A549 (cell line): ENCODE results near the gene UIMC1. TPM values are rescaled to one million over a fixed set of nuclear protein-coding genes. Genes with fewer than 3 reads are reported as not detected.

ENCODE experiments used
- ATAC-seq, 2 experiments: fragments of 200-7000 bp in 1 of 2; fragments of >200 bp in 1 of 2; cut with Nextera tagmentation in 1 of 2; cut with Tn5 transposase in 1 of 2; 3 replicates each; pipeline versions ENCODE4 v1.8.0 to v1.9.1; 2018 to 2020; ENCODE audit warnings: mild to moderate bottlenecking in 1 of 2, moderate library complexity in 1 of 2
- CTCF ChIA-PET: fragments of 300-600 bp; sonication (Branson Sonifier 250); formaldehyde crosslinking; extraction: SDS; loops from one replicate; lab custom pipeline; 2021; ENCODE audit warnings: antibody characterized with exemption, inconsistent platforms; lab: Yijun Ruan, JAX
- POLR2A ChIA-PET: fragments of 350-600 bp; formaldehyde crosslinking; extraction: SDS; loops from one replicate; lab custom pipeline; 2021; ENCODE audit warnings: antibody characterized with exemption, inconsistent platforms; lab: Yijun Ruan, JAX
- DNase-seq, 2 experiments: peaks; one replicate each; pipeline versions ENCODE4 v3.0.0 to v3.0.0-alpha.2; 2011 to 2016; ENCODE audit warnings: low read depth in 1 of 2, low spot score in 1 of 2
- FAIRE-seq: peaks from 2 replicates; lab custom pipeline; 2011; peaks lifted over from hg19 to GRCh38; lab: Jason Lieb, UNC
- H3K27ac ChIP-seq, 2 experiments: fragments of >200 bp; sonication (Bioruptor Twin); formaldehyde crosslinking; 3 replicates each; pipeline ENCODE4 v1.5.1; 2016 to 2017
- H3K4me1 ChIP-seq: fragments of >200 bp; sonication (Bioruptor Twin); formaldehyde crosslinking; 3 replicates; pipeline ENCODE4 v1.6.1; 2016
- H3K4me2 ChIP-seq: fragments of >200 bp; sonication (Bioruptor Twin); formaldehyde crosslinking; 3 replicates; pipeline ENCODE4 v1.6.1; 2016
- H3K4me3 ChIP-seq: fragments of >200 bp; sonication (Bioruptor Twin); formaldehyde crosslinking; 3 replicates; pipeline ENCODE4 v1.5.1; 2016
- H3K9me3 ChIP-seq: fragments of >200 bp; sonication (Bioruptor Twin); formaldehyde crosslinking; 3 replicates; pipeline ENCODE4 v1.6.1; 2016
- CBX8 ChIP-seq: fragments of 200-600 bp; sonication (generic); IDR thresholded peaks from 2 replicates; pipeline ENCODE4 v1.6.1; 2016
- CEBPB ChIP-seq, 2 experiments: fragments of >200 bp in 1 of 2; sonication (Bioruptor Twin) in 1 of 2; formaldehyde crosslinking in 1 of 2; IDR thresholded peaks; 2 replicates each; pipeline ENCODE4 v1.6.1; 2012 to 2016
- CHD4 ChIP-seq: fragments of 200-600 bp; sonication (generic); IDR thresholded peaks from 2 replicates; pipeline ENCODE4 v1.6.1; 2016; ENCODE audit warnings: antibody characterized with exemption, mild to moderate bottlenecking, borderline replicate concordance
- EHMT2 ChIP-seq: fragments of 200-600 bp; sonication (generic); IDR thresholded peaks from 2 replicates; pipeline ENCODE4 v1.6.1; 2016; ENCODE audit warnings: antibody characterized with exemption, low read depth, mild to moderate bottlenecking, moderate library complexity
- ESRRA ChIP-seq: fragments of 150-350 bp; IDR thresholded peaks from 2 replicates; pipeline ENCODE4 v1.6.1; 2014; ENCODE audit warnings: mild to moderate bottlenecking, low read length, borderline replicate concordance
- GATA3 ChIP-seq: IDR thresholded peaks from 2 replicates; pipeline ENCODE4 v1.6.1; 2012; ENCODE audit warnings: borderline replicate concordance
- HEYL ChIP-seq: fragments of 250-450 bp; sonication (Bioruptor Pico); IDR thresholded peaks from 2 replicates; pipeline ENCODE4 v1.8.0; 2021; ENCODE audit warnings: mild to moderate bottlenecking, moderate library complexity
- HOXA7 ChIP-seq: fragments of 250-450 bp; sonication (Bioruptor Pico); IDR thresholded peaks from 2 replicates; pipeline ENCODE4 v1.5.0; 2020; ENCODE audit warnings: mild to moderate bottlenecking, moderate library complexity
- KDM1A ChIP-seq: fragments of 200-600 bp; sonication (generic); IDR thresholded peaks from 2 replicates; pipeline ENCODE4 v1.6.1; 2016; ENCODE audit warnings: low read depth, mild to moderate bottlenecking
- MAFK ChIP-seq: fragments of 450-650 bp; IDR thresholded peaks from 2 replicates; pipeline ENCODE4 v1.6.1; 2014; ENCODE audit not compliant: partially characterized antibody
- NFE2L2 ChIP-seq: fragments of 150-350 bp; conservative IDR thresholded peaks from 2 replicates; pipeline ENCODE4 v1.6.1; 2014; ENCODE audit warnings: low read length
- NPAS2 ChIP-seq: fragments of 250-450 bp; sonication (Bioruptor Pico); IDR thresholded peaks from 2 replicates; pipeline ENCODE4 v1.8.0; 2022; ENCODE audit warnings: mild to moderate bottlenecking, moderate library complexity, borderline replicate concordance
- PHF8 ChIP-seq: fragments of 200-600 bp; sonication (generic); IDR thresholded peaks from 2 replicates; pipeline ENCODE4 v1.6.1; 2016; ENCODE audit warnings: low read depth, mild to moderate bottlenecking, antibody characterized with exemption, moderate library complexity, borderline replicate concordance
- POLR2AphosphoS2 ChIP-seq: conservative IDR thresholded peaks from 2 replicates; pipeline ENCODE4 v1.6.1; 2012; ENCODE audit warnings: low read length, improper control_type of control experiment, inconsistent platforms
- RAD21 ChIP-seq, 2 experiments: fragments of >200 bp in 1 of 2; sonication (Bioruptor Twin) in 1 of 2; formaldehyde crosslinking in 1 of 2; IDR thresholded peaks in 1 of 2; conservative IDR thresholded peaks in 1 of 2; 2 replicates in 1 of 2; 3 replicates in 1 of 2; pipeline ENCODE4 v1.6.1; 2012 to 2018; ENCODE audit warnings: inconsistent platforms in 1 of 2
- RARB ChIP-seq: fragments of 250-450 bp; sonication (Bioruptor Pico); IDR thresholded peaks from 2 replicates; pipeline ENCODE4 v1.8.0; 2021; ENCODE audit warnings: mild to moderate bottlenecking, moderate library complexity
- RNF2 ChIP-seq: fragments of 200-600 bp; sonication (generic); IDR thresholded peaks from 2 replicates; pipeline ENCODE4 v1.6.1; 2016; ENCODE audit warnings: low read depth, mild to moderate bottlenecking, antibody characterized with exemption, moderate library complexity, borderline replicate concordance
- TP53 ChIP-seq: fragments of 250-450 bp; sonication (Bioruptor Pico); IDR thresholded peaks from 2 replicates; pipeline ENCODE4 v1.5.0; 2021; ENCODE audit warnings: mild to moderate bottlenecking, moderate library complexity
- ZC3H11A ChIP-seq: fragments of 450-650 bp; IDR thresholded peaks from 2 replicates; pipeline ENCODE4 v1.6.1; 2014; ENCODE audit warnings: antibody characterized with exemption, mild to moderate bottlenecking
- ZNF302 ChIP-seq: fragments of 250-450 bp; sonication (Bioruptor Pico); IDR thresholded peaks from 2 replicates; pipeline ENCODE4 v1.9.0; 2021; ENCODE audit warnings: inconsistent platforms, mild to moderate bottlenecking, moderate library complexity
- WGBS: methylation state at CpG from one replicate; pipeline ENCODE4 v1.1.6; 2017; ENCODE audit errors: missing lambda C conversion rate; 5-methylcytosine and 5-hydroxymethylcytosine counted together
- polyA plus RNA-seq, 4 experiments: library from polyadenylated mRNA; depleted of rRNA in 3 of 4; stranded (reverse); fragments of >200 nt; fragmentation: RNase III in 1 of 4; extraction: RNeasy Plus Mini Kit Qiagen cat#74134 plus additional on column Dnase treatment in 1 of 4; gene quantifications; 2 replicates in 3 of 4; 3 replicates in 1 of 4; pipeline ENCODE4 v1.2.3, GENCODE V29; 2011 to 2017
- TF ChIP-seq, protein P1 (sequence below): IDR thresholded peaks from 2 replicates; pipeline ENCODE4 v1.6.1; 2012
- TF ChIP-seq, protein P2 (sequence below): fragments of 250-450 bp; sonication (Bioruptor Pico); IDR thresholded peaks from 2 replicates; pipeline ENCODE4 v1.5.0; 2020; ENCODE audit warnings: low read depth, mild to moderate bottlenecking, moderate library complexity
- TF ChIP-seq, protein P3 (sequence below): fragments of 250-450 bp; sonication (Bioruptor Pico); IDR thresholded peaks from 2 replicates; pipeline ENCODE4 v1.5.0; 2021; ENCODE audit warnings: mild to moderate bottlenecking, moderate library complexity, borderline replicate concordance

UIMC1 gene
- polyA plus RNA-seq, 2 of the 4 experiments (the other 2 are of a cell fraction) = 47.8 to 52.5 TPM

DNA sequence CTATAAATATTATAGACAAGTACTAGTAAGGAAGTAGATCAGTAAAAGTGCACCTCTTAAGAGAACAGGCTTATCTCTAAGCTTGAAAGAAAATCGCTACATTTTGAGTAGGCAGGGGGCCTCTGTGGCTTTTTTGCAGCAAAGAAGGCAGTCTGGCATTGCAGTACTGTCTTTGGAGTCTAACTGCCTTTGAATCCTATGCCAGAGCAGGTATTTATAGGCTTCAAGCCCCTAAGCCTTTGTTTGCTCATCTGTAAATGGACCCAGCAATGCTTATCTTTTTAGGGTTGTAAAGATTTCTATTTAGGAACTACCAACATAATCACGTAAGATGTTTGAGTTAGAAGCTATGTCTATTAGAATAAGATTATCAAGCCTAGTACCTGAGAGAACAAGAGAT lies 83.8 kb downstream of the UIMC1 start:
- CTCF ChIA-PET = interaction anchor here (1.9 kb wide), 1 partner anchor 263 kb away, joined by 6 read pairs; no protein-coding TSS in a partner anchor

DNA sequence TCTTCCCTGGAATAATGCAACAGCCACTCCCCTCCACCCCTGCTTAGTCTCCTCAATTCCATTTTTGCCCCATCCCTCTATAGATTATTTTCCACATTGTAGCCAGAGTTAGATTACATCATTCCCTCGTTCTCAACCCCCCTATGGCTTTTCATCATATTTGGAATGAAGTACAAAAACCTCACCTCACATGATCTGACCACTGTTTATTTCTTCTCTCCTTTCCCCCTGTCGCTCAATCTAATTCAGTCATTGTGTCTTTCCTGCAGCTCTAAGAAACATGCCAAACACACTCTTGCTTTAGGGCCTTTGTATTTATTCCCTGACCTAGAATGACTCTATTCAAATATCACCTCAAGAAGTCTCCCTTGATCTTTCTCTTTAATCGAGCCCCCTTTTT lies 84.9 kb downstream of the UIMC1 start:
- no peak for DNase-seq
- H3K27ac ChIP-seq = no peak overlapping the region
- H3K4me3 ChIP-seq = no peak overlapping the region
- no peak for ATAC-seq
- no peak overlapping the region for H3K4me2 ChIP-seq
- H3K4me1 ChIP-seq = no peaks in the 10 kb centered on the region
- CTCF ChIA-PET = interaction anchor here (1.1 kb wide), 1 partner anchor 10 kb away, joined by 4 read pairs; no protein-coding TSS in a partner anchor
- TF ChIP-seq ZNF302 (CRISPR knock-in tag) (no peak), KDM1A (no peak), ESRRA (no peak), EHMT2 (no peak), CEBPB (IDR thresholded peaks at IDR 0.05) (no peak), CHD4 (no peak)
- TF ChIP-seq, protein P1, sequence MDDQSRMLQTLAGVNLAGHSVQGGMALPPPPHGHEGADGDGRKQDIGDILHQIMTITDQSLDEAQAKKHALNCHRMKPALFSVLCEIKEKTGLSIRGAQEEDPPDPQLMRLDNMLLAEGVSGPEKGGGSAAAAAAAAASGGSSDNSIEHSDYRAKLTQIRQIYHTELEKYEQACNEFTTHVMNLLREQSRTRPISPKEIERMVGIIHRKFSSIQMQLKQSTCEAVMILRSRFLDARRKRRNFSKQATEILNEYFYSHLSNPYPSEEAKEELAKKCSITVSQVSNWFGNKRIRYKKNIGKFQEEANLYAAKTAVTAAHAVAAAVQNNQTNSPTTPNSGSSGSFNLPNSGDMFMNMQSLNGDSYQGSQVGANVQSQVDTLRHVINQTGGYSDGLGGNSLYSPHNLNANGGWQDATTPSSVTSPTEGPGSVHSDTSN = no peak
- TF ChIP-seq, protein P2, sequence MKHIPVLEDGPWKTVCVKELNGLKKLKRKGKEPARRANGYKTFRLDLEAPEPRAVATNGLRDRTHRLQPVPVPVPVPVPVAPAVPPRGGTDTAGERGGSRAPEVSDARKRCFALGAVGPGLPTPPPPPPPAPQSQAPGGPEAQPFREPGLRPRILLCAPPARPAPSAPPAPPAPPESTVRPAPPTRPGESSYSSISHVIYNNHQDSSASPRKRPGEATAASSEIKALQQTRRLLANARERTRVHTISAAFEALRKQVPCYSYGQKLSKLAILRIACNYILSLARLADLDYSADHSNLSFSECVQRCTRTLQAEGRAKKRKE = no peak
- H3K9me3 ChIP-seq = no peaks in the 10 kb centered on the region
- WGBS = 82% methylated on average over 3 of the region's 3 CpGs
- POLR2A ChIA-PET = no interaction called here
- no peak for FAIRE-seq

More for the DNA sequence above, 83.8 kb downstream of the UIMC1 start:
- POLR2A ChIA-PET = no interaction called here
- no peak for ATAC-seq
- Histone ChIP-seq H3K4me3 (no peak overlapping the region), H3K27ac (no peak overlapping the region), H3K4me2 (no peak overlapping the region), H3K9me3 (no peaks in the 10 kb centered on the region), H3K4me1 (no peaks in the 10 kb centered on the region)
- DNase-seq = no peak
- no peak for FAIRE-seq
- TF ChIP-seq TP53 (CRISPR knock-in tag) (no peak), NFE2L2 (no peak), RAD21 (conservative IDR thresholded peaks at IDR 0.05 in 1 of 2, IDR thresholded peaks at IDR 0.05 in 1 of 2) (no peak), ZNF302 (CRISPR knock-in tag) (no peak), CBX8 (no peak), CEBPB (IDR thresholded peaks at IDR 0.05) (no peak), RNF2 (no peak), RARB (CRISPR knock-in tag) (no peak), NPAS2 (CRISPR knock-in tag) (no peak), HEYL (CRISPR knock-in tag) (no peak), ZC3H11A (no peak), GATA3 (no peak), MAFK (no peak), HOXA7 (CRISPR knock-in tag) (no peak), PHF8 (no peak), POLR2AphosphoS2 (no peak)
- TF ChIP-seq, protein P3, sequence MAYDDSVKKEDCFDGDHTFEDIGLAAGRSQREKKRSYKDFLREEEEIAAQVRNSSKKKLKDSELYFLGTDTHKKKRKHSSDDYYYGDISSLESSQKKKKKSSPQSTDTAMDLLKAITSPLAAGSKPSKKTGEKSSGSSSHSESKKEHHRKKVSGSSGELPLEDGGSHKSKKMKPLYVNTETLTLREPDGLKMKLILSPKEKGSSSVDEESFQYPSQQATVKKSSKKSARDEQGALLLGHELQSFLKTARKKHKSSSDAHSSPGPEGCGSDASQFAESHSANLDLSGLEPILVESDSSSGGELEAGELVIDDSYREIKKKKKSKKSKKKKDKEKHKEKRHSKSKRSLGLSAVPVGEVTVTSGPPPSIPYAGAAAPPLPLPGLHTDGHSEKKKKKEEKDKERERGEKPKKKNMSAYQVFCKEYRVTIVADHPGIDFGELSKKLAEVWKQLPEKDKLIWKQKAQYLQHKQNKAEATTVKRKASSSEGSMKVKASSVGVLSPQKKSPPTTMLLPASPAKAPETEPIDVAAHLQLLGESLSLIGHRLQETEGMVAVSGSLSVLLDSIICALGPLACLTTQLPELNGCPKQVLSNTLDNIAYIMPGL (CRISPR knock-in tag) = no peak
- TF ChIP-seq, protein P2 = no peak
- TF ChIP-seq, all 56 proteins: peak for 0
- WGBS = 93% methylated on average over 2 of the region's 2 CpGs
